RWPE2 (cell line): ENCODE measurements around the gene CCDC190.

Experiments used
- ATAC-seq: fragments of 200-7000 bp; cut with Tn5 transposase; 3 replicates; pipeline ENCODE4 v1.9.1; 2021; ENCODE audit warnings: low read depth
- DNase-seq: peaks from one replicate; pipeline ENCODE4 v3.0.0-alpha.2; 2020; ENCODE audit warnings: low spot score
- H3K27ac ChIP-seq: fragments of 450-650 bp; 2 replicates; pipeline ENCODE4 v1.5.1; 2017; ENCODE audit warnings: mild to moderate bottlenecking; ENCODE audit not compliant: poor library complexity, severe bottlenecking
- H3K27me3 ChIP-seq: fragments of 250-450 bp; sonication (Bioruptor Pico); 2 replicates; pipeline ENCODE4 v1.5.1; 2021; ENCODE audit warnings: mild to moderate bottlenecking, moderate library complexity; ENCODE audit not compliant: insufficient read depth, poor library complexity, severe bottlenecking
- H3K36me3 ChIP-seq: fragments of 250-450 bp; sonication (Bioruptor Pico); 2 replicates; pipeline ENCODE4 v1.5.1; 2020; ENCODE audit warnings: low read depth, mild to moderate bottlenecking, moderate library complexity
- H3K4me1 ChIP-seq: fragments of 250-450 bp; sonication (Bioruptor Pico); 2 replicates; pipeline ENCODE4 v1.5.1; 2021; ENCODE audit warnings: mild to moderate bottlenecking, moderate library complexity; ENCODE audit not compliant: insufficient read depth, poor library complexity, severe bottlenecking
- H3K4me3 ChIP-seq: fragments of 250-450 bp; sonication (Bioruptor Pico); 2 replicates; pipeline ENCODE4 v1.5.1; 2021; ENCODE audit warnings: mild to moderate bottlenecking, moderate library complexity; ENCODE audit not compliant: severe bottlenecking
- H3K9me3 ChIP-seq: fragments of 250-450 bp; sonication (Bioruptor Pico); 2 replicates; pipeline ENCODE4 v1.5.1; 2021; ENCODE audit warnings: mild to moderate bottlenecking, moderate library complexity; ENCODE audit not compliant: severe bottlenecking
- CTCF ChIP-seq: fragments of 450-650 bp; IDR thresholded peaks from one replicate; pipeline ENCODE4 v1.5.1; 2017; ENCODE audit warnings: mild to moderate bottlenecking, moderate library complexity; ENCODE audit not compliant: poor library complexity, severe bottlenecking

The CCDC190 gene

DNA sequence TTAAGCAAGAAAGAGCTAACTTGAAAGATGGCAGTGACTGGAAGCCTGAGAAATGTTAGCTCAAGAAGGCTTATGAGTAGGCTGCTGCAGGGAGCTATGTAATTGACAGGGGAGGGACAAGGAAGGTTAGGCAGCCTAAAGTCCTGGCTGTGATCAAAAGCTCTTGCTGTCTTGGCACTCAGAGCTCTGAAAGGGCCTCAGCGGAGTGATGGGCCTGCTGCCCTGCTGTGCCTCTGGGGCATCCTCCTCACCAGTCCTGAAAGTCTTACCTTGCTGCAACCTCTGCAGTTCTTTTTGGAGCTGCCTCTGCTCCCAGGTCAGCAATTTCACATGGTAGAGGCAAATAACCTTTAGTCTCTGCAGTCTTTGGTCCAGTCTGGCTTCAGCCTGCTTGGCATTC is 1.8 kb downstream of the CCDC190 start:
- Histone ChIP-seq H3K4me1 (peaks cover 26% of the 10 kb centered on the region), H3K36me3 (no peaks in the 10 kb centered on the region), H3K9me3 (no peaks in the 10 kb centered on the region), H3K27me3 (no peaks in the 10 kb centered on the region), H3K27ac (no peak overlapping the region), H3K4me3 (no peak overlapping the region)
- DNase-seq (no peak), ATAC-seq (no peak)
- no peak for TF ChIP-seq CTCF

- Histone ChIP-seq H3K4me1 (peaks cover 26% of the 10 kb centered on the region), H3K36me3 (no peaks in the 10 kb centered on the region), H3K4me3 (no peak overlapping the region), H3K9me3 (no peaks in the 10 kb centered on the region), H3K27me3 (no peaks in the 10 kb centered on the region), H3K27ac (peak overlapping the region; percentile 18)
- no peak for DNase-seq
- no peak for TF ChIP-seq CTCF
- ATAC-seq: peak; percentile 18; the same call in 2 of the 3 replicates
These were observed 3.1 kb downstream of the CCDC190 start for GRCh38 chr1:162857850-162858249.

GRCh38 chr1:162856260-162856659 is 4.7 kb downstream of the CCDC190 start:
- no peaks in the 10 kb centered on the region for H3K36me3 ChIP-seq
- H3K4me3 ChIP-seq: no peak overlapping the region
- ATAC-seq (peak; percentile 89), DNase-seq (no peak)
- no peaks in the 10 kb centered on the region for H3K9me3 ChIP-seq
- no peak for TF ChIP-seq CTCF
- peak overlapping the region; percentile 21 for H3K27ac ChIP-seq
- peaks cover 26% of the 10 kb centered on the region for H3K4me1 ChIP-seq
- no peaks in the 10 kb centered on the region for H3K27me3 ChIP-seq

DNA sequence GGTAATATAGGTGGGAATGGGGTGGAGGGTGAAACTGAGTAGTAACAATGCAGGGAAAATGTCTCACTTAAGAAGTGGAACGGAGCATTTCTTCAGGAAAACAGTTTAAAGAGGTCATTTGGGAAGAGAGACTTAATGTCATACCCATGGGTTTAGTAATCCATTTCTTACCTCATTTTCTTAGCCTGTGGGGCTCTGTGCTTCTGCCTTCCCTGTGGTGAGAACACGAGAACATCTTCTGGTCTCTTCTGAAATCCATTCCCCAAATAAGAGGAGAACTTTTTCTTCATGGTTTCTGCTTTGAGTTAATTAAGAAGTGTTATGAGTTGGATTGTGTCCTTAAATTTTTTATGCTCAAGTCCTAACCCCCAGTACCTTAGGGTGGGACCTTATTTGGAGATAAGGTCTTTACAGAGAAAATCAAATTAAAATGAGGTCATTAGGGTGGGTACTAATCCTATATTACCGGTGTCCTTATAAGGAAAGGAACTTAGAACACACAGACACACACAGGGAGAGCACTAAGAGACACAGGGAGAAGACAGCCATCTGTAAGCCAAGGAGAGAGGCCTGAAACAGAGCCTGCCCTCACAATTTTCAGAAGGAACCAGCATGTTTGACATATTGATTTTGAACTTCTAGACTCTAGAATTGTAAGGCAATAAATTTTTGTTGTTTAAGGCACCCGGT is 5.4 kb downstream of the CCDC190 start:
- H3K36me3 ChIP-seq: no peaks in the 10 kb centered on the region
- H3K9me3 ChIP-seq: no peaks in the 10 kb centered on the region
- peak; percentile 46; the same call in 1 of the 3 replicates for ATAC-seq
- no peaks in the 10 kb centered on the region for H3K27me3 ChIP-seq
- TF ChIP-seq CTCF: no peak
- H3K27ac ChIP-seq: peak overlapping the region; percentile 21
- peaks cover 26% of the 10 kb centered on the region for H3K4me1 ChIP-seq
- DNase-seq: no peak
- H3K4me3 ChIP-seq: no peak overlapping the region

GRCh38 chr1:162854245-162854882 is 6.6 kb downstream of the CCDC190 start:
- no peak overlapping the region for H3K4me3 ChIP-seq
- TF ChIP-seq CTCF: peak; percentile 92
- DNase-seq: no peak

More at GRCh38 chr1:162854245-162854882, 6.6 kb downstream of the CCDC190 start:
- no peaks in the 10 kb centered on the region for H3K27me3 ChIP-seq
- ATAC-seq: peak; percentile 64
- H3K9me3 ChIP-seq: no peaks in the 10 kb centered on the region
- H3K4me1 ChIP-seq: peaks cover 26% of the 10 kb centered on the region
- H3K36me3 ChIP-seq: no peaks in the 10 kb centered on the region
- no peak overlapping the region for H3K27ac ChIP-seq
